Astrocyte (in vitro differentiated cells and primary cell): ENCODE results near the gene CAMK1D. TPM values are rescaled to one million over a fixed set of nuclear protein-coding genes. Genes with fewer than 3 reads are reported as not detected.

ENCODE experiments used
- DNase-seq: peaks from one replicate; pipeline ENCODE4 v3.0.0-alpha.2; 2010; ENCODE audit warnings: low read depth
- FAIRE-seq: peaks from 2 replicates; lab custom pipeline; 2011; peaks lifted over from hg19 to GRCh38; lab: Jason Lieb, UNC
- H2AFZ ChIP-seq: 2 replicates; pipeline ENCODE4 v1.6.0; 2012; ENCODE audit warnings: low read depth, low read length, inconsistent platforms
- H3K27ac ChIP-seq: 2 replicates; pipeline ENCODE4 v1.5.1; 2011; ENCODE audit warnings: low read depth, low read length, inconsistent platforms
- H3K27me3 ChIP-seq: 2 replicates; pipeline ENCODE4 v1.6.0; 2011; ENCODE audit warnings: low read length, inconsistent platforms; ENCODE audit not compliant: insufficient read depth
- H3K36me3 ChIP-seq: 2 replicates; pipeline ENCODE4 v1.5.1; 2011; ENCODE audit warnings: low read length, inconsistent platforms; ENCODE audit not compliant: insufficient read depth
- H3K4me1 ChIP-seq: 2 replicates; pipeline ENCODE4 v1.5.1; 2011; ENCODE audit warnings: low read length, inconsistent platforms; ENCODE audit not compliant: insufficient read depth
- H3K4me2 ChIP-seq: 2 replicates; pipeline ENCODE4 v1.6.0; 2012; ENCODE audit warnings: low read length, inconsistent platforms
- H3K4me3 ChIP-seq: 2 replicates; pipeline ENCODE4 v1.5.1; 2011; ENCODE audit warnings: low read depth, mild to moderate bottlenecking, low read length, inconsistent platforms; ENCODE audit not compliant: insufficient read depth
- H3K79me2 ChIP-seq: 2 replicates; pipeline ENCODE4 v1.6.0; 2012; ENCODE audit warnings: mild to moderate bottlenecking, low read length, inconsistent platforms; ENCODE audit not compliant: insufficient read depth
- H3K9ac ChIP-seq: 2 replicates; pipeline ENCODE4 v1.6.0; 2012; ENCODE audit warnings: mild to moderate bottlenecking, low read length, inconsistent platforms
- H3K9me3 ChIP-seq: 2 replicates; pipeline ENCODE4 v1.5.1; 2012; ENCODE audit warnings: low read depth, mild to moderate bottlenecking, low read length, inconsistent platforms; ENCODE audit not compliant: insufficient read depth
- H4K20me1 ChIP-seq: 2 replicates; pipeline ENCODE4 v1.6.0; 2012; ENCODE audit warnings: low read length, inconsistent platforms; ENCODE audit not compliant: insufficient read depth
- H3K27ac Mint-ChIP-seq: one replicate; pipeline ENCODE4 v1.8.0; 2021; ENCODE audit warnings: mild to moderate bottlenecking, mixed read lengths; ENCODE audit not compliant: unreplicated experiment
- H3K27me3 Mint-ChIP-seq: one replicate; pipeline ENCODE4 v1.8.0; 2021; ENCODE audit warnings: low read depth, mixed read lengths; ENCODE audit not compliant: unreplicated experiment
- H3K36me3 Mint-ChIP-seq: one replicate; pipeline ENCODE4 v1.8.0; 2021; ENCODE audit warnings: low read depth, mixed read lengths; ENCODE audit not compliant: unreplicated experiment
- H3K4me1 Mint-ChIP-seq: one replicate; pipeline ENCODE4 v1.8.0; 2021; ENCODE audit warnings: low read depth, mixed read lengths; ENCODE audit not compliant: unreplicated experiment
- H3K4me3 Mint-ChIP-seq: one replicate; pipeline ENCODE4 v1.8.0; 2021; ENCODE audit warnings: mild to moderate bottlenecking, moderate library complexity, mixed read lengths; ENCODE audit not compliant: unreplicated experiment
- H3K9me3 Mint-ChIP-seq: one replicate; pipeline ENCODE4 v1.8.0; 2021; ENCODE audit warnings: mild to moderate bottlenecking, mixed read lengths; ENCODE audit not compliant: unreplicated experiment
- CTCF ChIP-seq: IDR thresholded peaks from 2 replicates; pipeline ENCODE4 v1.5.1; 2011; ENCODE audit warnings: low read depth, mild to moderate bottlenecking, inconsistent platforms, low read length, moderate library complexity; ENCODE audit not compliant: insufficient read depth
- EZH2 ChIP-seq: IDR thresholded peaks from 2 replicates; pipeline ENCODE4 v1.6.1; 2012; ENCODE audit warnings: mild to moderate bottlenecking, low read length, inconsistent platforms; ENCODE audit not compliant: insufficient read depth
- total RNA-seq: library from RNA; stranded (reverse); gene quantifications from 2 replicates; pipeline ENCODE4 v1.2.1, GENCODE V29; 2021

The CAMK1D gene
- total RNA-seq, 1 donor from 2014 or later = 23.6 TPM

GRCh38 chr10:12838995-12839927 lies 489.9 kb downstream of the CAMK1D start:
- Mint-ChIP-seq H3K4me1 (peaks cover 20% of the 10 kb centered on the region), H3K27me3 (no peaks in the 10 kb centered on the region), H3K4me3 (no peak overlapping the region), H3K9me3 (no peaks in the 10 kb centered on the region), H3K27ac (no peak overlapping the region), H3K36me3 (no peaks in the 10 kb centered on the region)
- Histone ChIP-seq H2AFZ (no peak overlapping the region), H3K4me1 (no peaks in the 10 kb centered on the region), H3K27me3 (no peaks in the 10 kb centered on the region), H3K4me3 (no peak overlapping the region), H3K27ac (no peak overlapping the region), H3K4me2 (no peak overlapping the region), H3K79me2 (no peaks in the 10 kb centered on the region), H3K9ac (no peak overlapping the region), H4K20me1 (no peaks in the 10 kb centered on the region), H3K9me3 (no peaks in the 10 kb centered on the region), H3K36me3 (no peaks in the 10 kb centered on the region)
- TF ChIP-seq EZH2 (no peak), CTCF (no peak)
- no peak for DNase-seq
- no peak for FAIRE-seq

DNA sequence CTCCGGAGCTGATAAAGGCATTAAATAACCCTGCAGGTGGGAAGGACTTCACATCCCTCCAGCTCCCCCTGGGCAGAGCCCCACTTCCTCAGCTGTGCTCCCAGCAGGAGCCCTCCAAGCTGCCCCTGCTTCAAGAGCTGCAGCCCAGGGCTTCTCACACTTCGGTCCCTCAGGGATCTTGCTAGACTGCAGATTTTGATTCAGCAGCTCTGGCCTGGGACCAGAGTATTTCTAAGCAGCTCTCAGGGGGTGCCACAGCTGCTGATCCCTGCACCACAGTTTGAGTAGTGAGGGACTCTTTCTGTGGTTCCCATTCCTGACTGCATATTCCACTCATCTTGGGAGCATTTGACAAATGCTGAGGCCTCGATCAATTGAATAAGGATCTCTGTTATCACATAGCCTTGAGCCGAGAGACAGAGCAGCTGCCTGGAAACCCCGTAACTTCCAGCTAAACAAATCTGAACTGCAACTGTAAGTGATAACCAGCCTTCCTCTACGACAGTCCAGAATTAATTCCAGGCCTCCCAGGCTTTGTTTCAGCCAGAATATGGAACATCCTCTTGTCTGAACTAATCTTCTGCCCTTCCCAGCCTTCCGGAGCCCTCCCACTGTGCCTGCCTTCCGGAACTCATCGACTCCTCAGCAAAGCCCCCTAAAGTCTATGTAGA lies 490.7 kb downstream of the CAMK1D start:
- Histone ChIP-seq H3K9ac (no peak overlapping the region), H3K4me1 (peaks cover 8% of the 10 kb centered on the region), H4K20me1 (no peaks in the 10 kb centered on the region), H3K9me3 (no peaks in the 10 kb centered on the region), H3K79me2 (no peaks in the 10 kb centered on the region), H2AFZ (no peak overlapping the region), H3K36me3 (no peaks in the 10 kb centered on the region), H3K4me2 (no peak overlapping the region), H3K27me3 (no peaks in the 10 kb centered on the region), H3K27ac (no peak overlapping the region), H3K4me3 (no peak overlapping the region)
- DNase-seq (no peak), FAIRE-seq (no peak)
- Mint-ChIP-seq H3K36me3 (no peaks in the 10 kb centered on the region), H3K4me1 (peaks cover 28% of the 10 kb centered on the region), H3K4me3 (no peak overlapping the region), H3K27me3 (no peaks in the 10 kb centered on the region), H3K9me3 (no peaks in the 10 kb centered on the region), H3K27ac (no peak overlapping the region)
- no peak for TF ChIP-seq EZH2
- TF ChIP-seq CTCF = no peak
